RWPE2 (cell line): Measurements from ENCODE around the gene STAT1.

Source experiments
- ATAC-seq: fragments of 200-7000 bp; cut with Tn5 transposase; 3 replicates; pipeline ENCODE4 v1.9.1; 2021; ENCODE audit warnings: low read depth
- DNase-seq: peaks from one replicate; pipeline ENCODE4 v3.0.0-alpha.2; 2020; ENCODE audit warnings: low spot score
- H3K27ac ChIP-seq: fragments of 450-650 bp; 2 replicates; pipeline ENCODE4 v1.5.1; 2017; ENCODE audit warnings: mild to moderate bottlenecking; ENCODE audit not compliant: poor library complexity, severe bottlenecking
- H3K27me3 ChIP-seq: fragments of 250-450 bp; sonication (Bioruptor Pico); 2 replicates; pipeline ENCODE4 v1.5.1; 2021; ENCODE audit warnings: mild to moderate bottlenecking, moderate library complexity; ENCODE audit not compliant: insufficient read depth, poor library complexity, severe bottlenecking
- H3K36me3 ChIP-seq: fragments of 250-450 bp; sonication (Bioruptor Pico); 2 replicates; pipeline ENCODE4 v1.5.1; 2020; ENCODE audit warnings: low read depth, mild to moderate bottlenecking, moderate library complexity
- H3K4me1 ChIP-seq: fragments of 250-450 bp; sonication (Bioruptor Pico); 2 replicates; pipeline ENCODE4 v1.5.1; 2021; ENCODE audit warnings: mild to moderate bottlenecking, moderate library complexity; ENCODE audit not compliant: insufficient read depth, poor library complexity, severe bottlenecking
- H3K4me3 ChIP-seq: fragments of 250-450 bp; sonication (Bioruptor Pico); 2 replicates; pipeline ENCODE4 v1.5.1; 2021; ENCODE audit warnings: mild to moderate bottlenecking, moderate library complexity; ENCODE audit not compliant: severe bottlenecking
- H3K9me3 ChIP-seq: fragments of 250-450 bp; sonication (Bioruptor Pico); 2 replicates; pipeline ENCODE4 v1.5.1; 2021; ENCODE audit warnings: mild to moderate bottlenecking, moderate library complexity; ENCODE audit not compliant: severe bottlenecking
- TF ChIP-seq, protein P1 (sequence below): fragments of 450-650 bp; IDR thresholded peaks from one replicate; pipeline ENCODE4 v1.5.1; 2017; ENCODE audit warnings: mild to moderate bottlenecking, moderate library complexity; ENCODE audit not compliant: poor library complexity, severe bottlenecking

STAT1 gene

DNA sequence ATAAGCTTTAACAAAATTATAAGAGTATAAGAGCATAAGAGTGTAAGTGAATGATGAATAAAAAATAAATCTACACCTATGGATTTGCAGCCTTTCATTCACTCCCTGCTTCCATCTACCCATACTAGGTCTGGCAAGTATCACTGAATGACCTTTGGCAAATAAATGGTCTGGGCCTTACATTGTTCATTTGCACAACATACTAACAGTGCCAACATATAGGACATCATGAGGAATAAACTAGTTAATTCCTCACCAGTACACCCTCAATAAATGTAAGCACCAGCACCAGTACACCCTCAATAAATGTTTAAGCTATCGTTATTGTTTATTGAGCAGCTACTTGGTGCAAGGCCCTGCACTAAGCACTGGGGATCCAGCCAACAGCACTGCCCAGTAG lies 26.9 kb downstream of the STAT1 start:
- Histone ChIP-seq H3K9me3 (no peaks in the 10 kb centered on the region), H3K4me1 (peaks cover 4% of the 10 kb centered on the region), H3K27me3 (no peaks in the 10 kb centered on the region), H3K36me3 (peaks cover 95% of the 10 kb centered on the region), H3K4me3 (no peak overlapping the region), H3K27ac (no peak overlapping the region)
- no peak for ATAC-seq
- TF ChIP-seq, protein P1, sequence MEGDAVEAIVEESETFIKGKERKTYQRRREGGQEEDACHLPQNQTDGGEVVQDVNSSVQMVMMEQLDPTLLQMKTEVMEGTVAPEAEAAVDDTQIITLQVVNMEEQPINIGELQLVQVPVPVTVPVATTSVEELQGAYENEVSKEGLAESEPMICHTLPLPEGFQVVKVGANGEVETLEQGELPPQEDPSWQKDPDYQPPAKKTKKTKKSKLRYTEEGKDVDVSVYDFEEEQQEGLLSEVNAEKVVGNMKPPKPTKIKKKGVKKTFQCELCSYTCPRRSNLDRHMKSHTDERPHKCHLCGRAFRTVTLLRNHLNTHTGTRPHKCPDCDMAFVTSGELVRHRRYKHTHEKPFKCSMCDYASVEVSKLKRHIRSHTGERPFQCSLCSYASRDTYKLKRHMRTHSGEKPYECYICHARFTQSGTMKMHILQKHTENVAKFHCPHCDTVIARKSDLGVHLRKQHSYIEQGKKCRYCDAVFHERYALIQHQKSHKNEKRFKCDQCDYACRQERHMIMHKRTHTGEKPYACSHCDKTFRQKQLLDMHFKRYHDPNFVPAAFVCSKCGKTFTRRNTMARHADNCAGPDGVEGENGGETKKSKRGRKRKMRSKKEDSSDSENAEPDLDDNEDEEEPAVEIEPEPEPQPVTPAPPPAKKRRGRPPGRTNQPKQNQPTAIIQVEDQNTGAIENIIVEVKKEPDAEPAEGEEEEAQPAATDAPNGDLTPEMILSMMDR, result no peak
- DNase-seq, result no peak

DNA sequence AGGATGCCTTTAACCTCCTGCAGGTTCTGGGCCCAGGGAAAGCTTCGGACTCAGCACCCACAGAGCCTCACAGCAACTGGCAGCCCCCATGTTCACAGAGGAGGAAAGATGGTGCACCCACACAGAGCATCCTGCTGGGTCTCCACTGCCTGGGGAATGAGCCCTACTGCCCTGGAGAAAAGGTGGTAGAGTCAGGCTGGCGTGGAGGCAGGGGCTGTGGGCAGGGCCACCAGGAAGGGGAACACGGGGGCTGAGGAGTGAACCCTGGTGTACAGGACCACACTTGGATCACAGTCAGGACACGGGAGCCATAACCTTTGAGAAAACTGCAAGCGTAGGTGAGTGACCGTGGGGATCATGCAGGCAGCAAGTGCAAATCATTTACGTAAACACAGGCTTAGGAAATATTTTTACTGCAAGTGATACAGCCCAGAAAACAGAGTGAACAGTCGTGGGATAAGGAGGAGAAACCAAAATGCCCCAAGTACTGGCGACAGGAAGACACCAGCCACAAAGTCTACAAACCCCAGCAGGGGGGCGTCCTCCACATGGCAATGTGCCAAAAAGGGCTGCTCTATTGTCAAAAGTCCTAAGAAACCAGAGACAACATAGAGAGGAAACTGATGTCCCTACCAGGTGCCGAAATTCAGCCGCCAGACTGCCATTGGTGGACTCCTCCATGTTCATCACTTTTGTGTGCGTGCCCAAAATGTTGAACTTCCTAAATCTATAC lies 27.6 kb downstream of the STAT1 start:
- TF ChIP-seq, protein P1, result no peak
- no peaks in the 10 kb centered on the region for H3K27me3 ChIP-seq
- peaks cover 95% of the 10 kb centered on the region for H3K36me3 ChIP-seq
- DNase-seq (no peak), ATAC-seq (no peak)
- H3K4me1 ChIP-seq, result peaks cover 4% of the 10 kb centered on the region
- H3K27ac ChIP-seq, result no peak overlapping the region
- no peak overlapping the region for H3K4me3 ChIP-seq
- no peaks in the 10 kb centered on the region for H3K9me3 ChIP-seq

DNA sequence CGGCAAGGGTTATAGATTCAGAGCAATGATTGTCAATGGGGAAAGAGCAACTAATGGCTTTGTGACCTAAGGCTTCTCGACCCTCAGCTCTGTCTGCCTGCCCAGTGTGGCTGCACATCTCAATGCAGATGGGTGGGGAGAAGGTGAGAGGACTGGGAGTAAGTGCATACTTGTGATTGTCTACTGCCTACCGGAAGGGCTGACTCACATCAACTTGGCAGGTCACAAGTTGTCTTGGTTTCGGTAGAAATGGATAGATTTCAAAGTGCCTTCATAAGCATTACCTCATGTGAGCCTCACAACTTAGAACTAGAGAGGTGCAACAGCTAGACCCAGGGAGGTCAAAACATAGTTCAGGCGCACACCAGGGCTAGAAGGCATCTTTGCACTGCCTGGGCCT lies 29.4 kb downstream of the STAT1 start:
- Histone ChIP-seq H3K4me1 (peaks cover 4% of the 10 kb centered on the region), H3K27me3 (no peaks in the 10 kb centered on the region), H3K36me3 (peaks cover 95% of the 10 kb centered on the region), H3K9me3 (no peaks in the 10 kb centered on the region), H3K4me3 (no peak overlapping the region), H3K27ac (no peak overlapping the region)
- TF ChIP-seq, protein P1, result no peak
- ATAC-seq, result peak; percentile 85
- DNase-seq, result no peak

DNA sequence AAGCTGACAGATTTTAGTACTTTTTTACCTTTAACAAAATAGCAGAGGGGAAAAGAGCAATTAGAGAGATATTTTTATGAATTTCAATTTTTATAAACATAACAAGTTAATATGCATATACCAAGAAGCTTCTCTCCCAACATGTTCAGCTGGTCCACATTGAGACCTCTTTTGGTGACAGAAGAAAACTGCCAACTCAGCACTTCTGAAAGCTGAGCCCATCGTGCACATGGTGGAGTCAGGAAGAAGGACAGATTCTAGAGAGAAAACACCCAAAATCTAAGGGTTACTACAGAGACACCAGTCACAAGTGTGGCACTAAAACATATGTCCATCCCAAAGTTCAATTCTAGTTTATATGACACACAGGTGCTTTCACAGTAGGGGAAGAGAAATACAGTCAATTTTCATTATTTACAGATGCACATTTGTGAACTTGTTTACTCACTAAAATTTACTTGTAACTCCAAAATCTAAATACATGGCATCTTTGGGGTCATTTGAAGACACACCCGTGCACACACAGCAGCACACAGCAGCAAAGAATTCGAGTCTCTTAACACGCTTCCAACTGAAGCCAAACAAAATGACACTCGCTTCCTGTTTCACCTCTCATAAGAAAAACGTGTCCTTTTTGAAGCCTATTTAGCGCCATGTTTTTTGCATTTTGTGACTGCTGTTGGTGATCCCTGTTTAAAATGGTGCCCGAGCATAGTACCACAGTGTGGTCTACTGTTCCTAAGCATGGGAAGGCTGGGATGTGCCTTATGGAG lies 31.5 kb downstream of the STAT1 start:
- Histone ChIP-seq H3K36me3 (peaks cover 98% of the 10 kb centered on the region), H3K4me1 (peaks cover 4% of the 10 kb centered on the region), H3K27me3 (no peaks in the 10 kb centered on the region), H3K27ac (no peak overlapping the region), H3K9me3 (no peaks in the 10 kb centered on the region), H3K4me3 (no peak overlapping the region)
- no peak for ATAC-seq
- DNase-seq, result no peak
- TF ChIP-seq, protein P1, result no peak

DNA sequence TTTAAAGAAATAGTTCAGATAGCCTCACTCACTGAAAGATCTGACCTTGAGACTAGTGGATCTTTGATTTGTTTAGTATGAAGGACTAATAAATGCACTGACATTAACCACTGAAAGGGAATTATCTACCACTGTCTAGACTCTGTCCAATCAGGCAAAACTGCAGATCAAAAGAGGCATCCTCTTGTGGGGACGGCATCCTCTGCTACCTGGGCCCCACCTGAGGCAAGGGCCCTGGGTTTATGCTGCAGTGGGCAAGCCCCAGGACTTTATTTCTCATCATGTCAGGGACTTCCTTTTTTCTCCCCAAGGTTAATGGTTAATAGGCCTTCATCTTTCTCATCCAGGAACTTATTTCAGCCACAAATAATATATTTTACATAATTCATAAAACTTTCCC lies 32.2 kb downstream of the STAT1 start:
- ATAC-seq, result no peak
- DNase-seq, result no peak
- H3K36me3 ChIP-seq, result peaks cover 98% of the 10 kb centered on the region
- H3K4me1 ChIP-seq, result peaks cover 4% of the 10 kb centered on the region
- no peak overlapping the region for H3K4me3 ChIP-seq
- no peaks in the 10 kb centered on the region for H3K9me3 ChIP-seq
- no peak overlapping the region for H3K27ac ChIP-seq
- TF ChIP-seq, protein P1, result no peak
- H3K27me3 ChIP-seq, result no peaks in the 10 kb centered on the region
